HUES6 (cell line): ENCODE measurements around the gene TATDN2.

Source experiments
- H3K27ac ChIP-seq: 2 replicates; pipeline ENCODE4 v1.7.0; 2013; ENCODE audit warnings: low read depth, mild to moderate bottlenecking, low read length, inconsistent platforms
- H3K27me3 ChIP-seq: 2 replicates; pipeline ENCODE4 v1.6.1; 2013; ENCODE audit warnings: low read length; ENCODE audit not compliant: control insufficient read depth, insufficient read depth
- H3K36me3 ChIP-seq: 2 replicates; pipeline ENCODE4 v1.6.1; 2013; ENCODE audit warnings: low read length; ENCODE audit not compliant: control insufficient read depth, insufficient read depth
- H3K4me1 ChIP-seq: 2 replicates; pipeline ENCODE4 v1.6.1; 2013; ENCODE audit warnings: low read length; ENCODE audit not compliant: control insufficient read depth, insufficient read depth
- H3K4me3 ChIP-seq: 2 replicates; pipeline ENCODE4 v1.5.1; 2013; ENCODE audit warnings: low read depth, low read length
- H3K9ac ChIP-seq: one replicate; pipeline ENCODE4 v1.6.1; 2013; ENCODE audit warnings: mild to moderate bottlenecking, low read length
- H3K9me3 ChIP-seq: 2 replicates; pipeline ENCODE4 v1.6.1; 2013; ENCODE audit warnings: low read depth, low read length; ENCODE audit not compliant: control insufficient read depth, insufficient read depth

Gene TATDN2

GRCh38 chr3:10223676-10224639 is 24.3 kb upstream of the TATDN2 start:
- Histone ChIP-seq H3K27me3 (no peaks in the 10 kb centered on the region), H3K36me3 (no peaks in the 10 kb centered on the region), H3K4me3 (no peak overlapping the region), H3K4me1 (peaks cover 10% of the 10 kb centered on the region), H3K9ac (no peak overlapping the region), H3K9me3 (no peaks in the 10 kb centered on the region), H3K27ac (no peak overlapping the region)

GRCh38 chr3:10224794-10225665 is 23.2 kb upstream of the TATDN2 start:
- Histone ChIP-seq H3K9ac (no peak overlapping the region), H3K4me3 (no peak overlapping the region), H3K4me1 (peaks cover 10% of the 10 kb centered on the region), H3K36me3 (no peaks in the 10 kb centered on the region), H3K9me3 (no peaks in the 10 kb centered on the region), H3K27ac (no peak overlapping the region), H3K27me3 (no peaks in the 10 kb centered on the region)

- Histone ChIP-seq H3K4me1 (peaks cover 10% of the 10 kb centered on the region), H3K27me3 (no peaks in the 10 kb centered on the region), H3K9me3 (no peaks in the 10 kb centered on the region), H3K27ac (no peak overlapping the region), H3K36me3 (no peaks in the 10 kb centered on the region), H3K9ac (no peak overlapping the region), H3K4me3 (peak overlapping the region; percentile 20; the same call in 1 of the 2 replicates)
Measured at GRCh38 chr3:10226293-10226692, 22.0 kb upstream of the TATDN2 start.

- Histone ChIP-seq H3K27ac (no peak overlapping the region), H3K4me3 (no peak overlapping the region), H3K36me3 (no peaks in the 10 kb centered on the region)
Measured at GRCh38 chr3:10228248-10228950, 19.9 kb upstream of the TATDN2 start.

GRCh38 chr3:10229576-10229975 is 18.7 kb upstream of the TATDN2 start:
- Histone ChIP-seq H3K4me3 (no peak overlapping the region), H3K27ac (no peak overlapping the region), H3K9ac (no peak overlapping the region), H3K27me3 (no peaks in the 10 kb centered on the region), H3K9me3 (no peaks in the 10 kb centered on the region), H3K4me1 (peaks cover 14% of the 10 kb centered on the region), H3K36me3 (no peaks in the 10 kb centered on the region)

More at GRCh38 chr3:10228248-10228950, 19.9 kb upstream of the TATDN2 start:
- H3K27me3 ChIP-seq: no peaks in the 10 kb centered on the region
- no peaks in the 10 kb centered on the region for H3K9me3 ChIP-seq
- no peak overlapping the region for H3K9ac ChIP-seq
- H3K4me1 ChIP-seq: peaks cover 10% of the 10 kb centered on the region

GRCh38 chr3:10232137-10232536 is 16.1 kb upstream of the TATDN2 start:
- Histone ChIP-seq H3K4me1 (peaks cover 6% of the 10 kb centered on the region; the same call in 1 of the 2 replicates), H3K4me3 (no peak overlapping the region), H3K27ac (no peak overlapping the region), H3K9me3 (no peaks in the 10 kb centered on the region), H3K9ac (no peak overlapping the region), H3K27me3 (no peaks in the 10 kb centered on the region), H3K36me3 (no peaks in the 10 kb centered on the region)

GRCh38 chr3:10233988-10234387 is 14.3 kb upstream of the TATDN2 start:
- H3K36me3 ChIP-seq: no peaks in the 10 kb centered on the region; the same call in 1 of the 2 replicates
- H3K4me1 ChIP-seq: peaks cover 16% of the 10 kb centered on the region
- H3K27me3 ChIP-seq: no peaks in the 10 kb centered on the region
- no peaks in the 10 kb centered on the region for H3K9me3 ChIP-seq
- H3K27ac ChIP-seq: 0 out of 2 replicates have a peak overlapping the region, but pooled peaks have one; percentile 39
- no peak overlapping the region for H3K4me3 ChIP-seq
- H3K9ac ChIP-seq: no peak overlapping the region

GRCh38 chr3:10234526-10235230 is 13.6 kb upstream of the TATDN2 start:
- H3K4me3 ChIP-seq: no peak overlapping the region
- no peaks in the 10 kb centered on the region; the same call in 1 of the 2 replicates for H3K36me3 ChIP-seq
- H3K9ac ChIP-seq: no peak overlapping the region
- H3K27ac ChIP-seq: 0 out of 2 replicates have a peak overlapping the region, but pooled peaks have one; percentile 39
- H3K9me3 ChIP-seq: no peaks in the 10 kb centered on the region
- H3K4me1 ChIP-seq: peaks cover 16% of the 10 kb centered on the region
- no peaks in the 10 kb centered on the region for H3K27me3 ChIP-seq

- H3K36me3 ChIP-seq: no peaks in the 10 kb centered on the region; the same call in 1 of the 2 replicates
- no peak overlapping the region for H3K4me3 ChIP-seq
- no peak overlapping the region for H3K27ac ChIP-seq
- no peaks in the 10 kb centered on the region for H3K27me3 ChIP-seq
- H3K4me1 ChIP-seq: peaks cover 16% of the 10 kb centered on the region
- no peaks in the 10 kb centered on the region for H3K9me3 ChIP-seq
- H3K9ac ChIP-seq: no peak overlapping the region
Measured at GRCh38 chr3:10235551-10235950, 12.7 kb upstream of the TATDN2 start.
